Pancreas (tissue), 10 donors: ENCODE data around the gene DCP1B. TPM values are rescaled to one million over a fixed set of nuclear protein-coding genes. Genes with fewer than 3 reads are reported as not detected.

Source experiments
- ATAC-seq, 4 donors: fragments of 200-7000 bp; cut with Tn5 transposase; one replicate each; pipeline versions ENCODE4 v1.8.0 to v1.9.1; 2020; ENCODE audit warnings: mild to moderate bottlenecking in 4 of 4, moderate library complexity in 4 of 4
- DNase-seq, 6 donors: peaks; one replicate each; pipeline ENCODE4 v3.0.0-alpha.2; 2020
- FAIRE-seq: peaks from 2 replicates; lab custom pipeline; 2012; peaks lifted over from hg19 to GRCh38; lab: Jason Lieb, UNC
- H3K27ac ChIP-seq, 4 donors: fragments of 200-600 bp; sonication (generic); 1 replicate in 3 of 4; 2 replicates in 1 of 4; pipeline versions ENCODE4 v1.5.0 to v1.8.0; 2020
- H3K27me3 ChIP-seq, 4 donors: fragments of 200-600 bp; one replicate each; pipeline ENCODE4 v1.8.0; 2021
- H3K36me3 ChIP-seq, 3 donors: fragments of 200-600 bp; sonication (generic) in 1 of 3; one replicate each; pipeline versions ENCODE4 v1.5.0 to v1.8.0; 2020 to 2021
- H3K4me1 ChIP-seq, 3 donors: fragments of 200-600 bp; one replicate each; pipeline ENCODE4 v1.8.0; 2021
- H3K4me3 ChIP-seq, 4 donors: fragments of 200-600 bp; sonication (generic) in 2 of 4; one replicate each; pipeline versions ENCODE4 v1.5.0 to v1.8.0; 2020 to 2021
- H3K9me3 ChIP-seq, 4 donors: fragments of 200-600 bp; one replicate each; pipeline ENCODE4 v1.8.0; 2021
- CTCF ChIP-seq, 4 donors: fragments of 200-600 bp; sonication (generic) in 3 of 4; IDR thresholded peaks; one replicate each; pipeline versions ENCODE4 v1.5.0 to v1.8.0; 2021; ENCODE audit warnings: antibody characterized with exemption in 4 of 4
- WGBS, 2 donors: extraction: QIAGEN DNeasy Blood & Tissue Kit; methylation state at CpG; one replicate each; pipeline ENCODE4 v1.1.7; 2013; 5-methylcytosine and 5-hydroxymethylcytosine counted together
- intact Hi-C, 3 donors: fragments of 100-400 bp; cut with DNase I; formaldehyde crosslinking; loops; one replicate each; pipeline versions ENCODE4 v1.11.1 to v1.14.2; 2022
- polyA plus RNA-seq, 2 donors: library from polyadenylated mRNA; stranded (reverse); fragments of 200-250 nt; gene quantifications; one replicate each; pipeline ENCODE4 v1.2.3, GENCODE V29; 2013
- total RNA-seq, 6 donors: library from RNA; stranded (reverse); fragmentation: NEBNext Ultra II Directional in 4 of 6; extraction: Animal tissue kit (Norgen Biotek cat#: 25700) in 4 of 6; gene quantifications; one replicate each; pipeline versions ENCODE4 v1.2.1 to v1.2.4, GENCODE V29; 2021 to 2023
- donor health status: healthy with polysubstance abuse.
- donor health status: DM: no; HTN: no; CAD: no; lungs with moderate emphysema.
- donor health status: DM: no; HTN: no; CAD: no.
- donor health status: control.
- donor health status: control.
- donor health status: Bipolar disorder and iron deficiency.
- donor health status: DM: yes; HTN: yes; CAD: no.
- donor health status: DM: no; HTN: no; CAD: no.
- donor health status: DM: no; HTN: no; CAD: no.
- donor health status: DM: yes; HTN: yes; CAD: no.

The DCP1B gene
- total and polyA plus RNA-seq, 8 donors = 3.4 to 7.5 (median 6.6) TPM

GRCh38 chr12:1918081-1918883 is 86.0 kb downstream of the DCP1B start, which contains the start of gene CACNA2D4:
TSS of gene CACNA2D4 (minus strand) at chr12:1918652. CDS start at chr12:1918473, 179 bp downstream.
- WGBS, 2 donors = 63 to 73% methylated on average over 17 to 18 of the region's 18 CpGs
- Histone ChIP-seq H3K27ac (peak within 1 kb of the TSS in 2 of 4 donors; percentile 33 to 41), H3K4me1 (no peaks in the 10 kb centered on the region), H3K9me3 (no peaks in the 10 kb centered on the region), H3K36me3 (no peaks in the 10 kb centered on the region), H3K4me3 (peak within 1 kb of the TSS in 1 of 4 donors; percentile 25), H3K27me3 (no peaks in the 10 kb centered on the region)
- peak in 2 of 6 donors; percentile 4 to 46 for DNase-seq
- TF ChIP-seq CTCF (IDR thresholded peaks at IDR 0.05) = no peak
- no peak for ATAC-seq
- FAIRE-seq = no peak
- intact Hi-C loops = no loop called here

- peak in 2 of 6 donors; percentile 5 to 8 for DNase-seq
- intact Hi-C loops = no loop called here
- H3K27ac ChIP-seq = peak overlapping the region in 2 of 4 donors; percentile 33 to 41
- no peak for TF ChIP-seq CTCF (IDR thresholded peaks at IDR 0.05)
- no peaks in the 10 kb centered on the region for H3K36me3 ChIP-seq
- H3K4me3 ChIP-seq = peak overlapping the region in 1 of 4 donors; percentile 25
- ATAC-seq = peak in 2 of 4 donors; percentile 33 to 63
- H3K9me3 ChIP-seq = no peaks in the 10 kb centered on the region
- no peaks in the 10 kb centered on the region for H3K4me1 ChIP-seq
- no peaks in the 10 kb centered on the region for H3K27me3 ChIP-seq
- FAIRE-seq = no peak
- 74 to 82% methylated on average over 22 of the region's 22 CpGs for WGBS, 2 donors
Measured at GRCh38 chr12:1917172-1918070, 86.8 kb downstream of the DCP1B start.

- DNase-seq = peak in 3 of 6 donors; percentile 16 to 60 (median 20)
- no peaks in the 10 kb centered on the region for H3K4me1 ChIP-seq
- H3K4me3 ChIP-seq = no peak overlapping the region
- intact Hi-C loops = no loop called here
- WGBS, 2 donors = 32 to 33% methylated on average over 17 to 18 of the region's 18 CpGs
- ATAC-seq = peak in 1 of 4 donors; percentile 37
- H3K27me3 ChIP-seq = no peaks in the 10 kb centered on the region
- H3K27ac ChIP-seq = no peak overlapping the region
- no peaks in the 10 kb centered on the region for H3K9me3 ChIP-seq
- no peak for TF ChIP-seq CTCF (IDR thresholded peaks at IDR 0.05)
- no peak for FAIRE-seq
- H3K36me3 ChIP-seq = no peaks in the 10 kb centered on the region
Measured at GRCh38 chr12:1916371-1917171, 87.7 kb downstream of the DCP1B start.

GRCh38 chr12:1915082-1915968 is 88.9 kb downstream of the DCP1B start:
- intact Hi-C loops = no loop called here
- WGBS, 2 donors = 85 to 93% methylated on average over 18 of the region's 18 CpGs
- peak in 3 of 6 donors; percentile 2 to 38 (median 8) for DNase-seq
- Histone ChIP-seq H3K4me3 (no peak overlapping the region), H3K36me3 (no peaks in the 10 kb centered on the region), H3K27me3 (no peaks in the 10 kb centered on the region), H3K9me3 (no peaks in the 10 kb centered on the region), H3K27ac (no peak overlapping the region), H3K4me1 (no peaks in the 10 kb centered on the region)
- TF ChIP-seq CTCF (IDR thresholded peaks at IDR 0.05) = no peak
- no peak for ATAC-seq
- no peak for FAIRE-seq
